ENCODE measurements around the gene PLXNA4.

Gene PLXNA4

GRCh38 chr7:132115028-132115427, 461.2 kb downstream of the PLXNA4 start:
- Histone ChIP-seq H3K4me1 (ENCODE audit: control insufficient read depth, insufficient read depth, low read length) (peaks cover 5% of the 10 kb centered on the region), H3K27ac (ENCODE audit: extremely low read depth, low read depth, low read length) (no peak overlapping the region), H3K4me3 (ENCODE audit: low read depth, low read length) (no peak overlapping the region), H3K36me3 (ENCODE audit: control insufficient read depth in 2 of 2, insufficient read depth in 1 of 2, low read length in 2 of 2) (no peaks in the 10 kb centered on the region), H3K9me3 (ENCODE audit: control insufficient read depth, insufficient read depth, low read depth, low read length) (no peaks in the 10 kb centered on the region)
- ChIA-PET CTCF (interaction anchor here (0.6 kb wide), 1 partner anchor 153 kb away, joined by 4 read pairs; no protein-coding TSS in a partner anchor), POLR2A (no interaction called here)
- TF ChIP-seq ZNF626 (tag by site-specific recombination; IDR thresholded peaks at IDR 0.05) (no peak), AEBP2 (tag by site-specific recombination; IDR thresholded peaks at IDR 0.05; ENCODE audit: borderline replicate concordance) (no peak), GLIS1 (tag by site-specific recombination; IDR thresholded peaks at IDR 0.05) (no peak), MEIS1 (CRISPR knock-in tag; IDR thresholded peaks at IDR 0.05; ENCODE audit: borderline replicate concordance) (no peak), MYNN (tag by site-specific recombination; IDR thresholded peaks at IDR 0.05; ENCODE audit: borderline replicate concordance) (no peak), INSM2 (tag by site-specific recombination; IDR thresholded peaks at IDR 0.05) (no peak), HOXC10 (CRISPR knock-in tag; IDR thresholded peaks at IDR 0.05) (no peak), ZNF837 (tag by site-specific recombination; IDR thresholded peaks at IDR 0.05) (no peak), ZBTB8A (tag by site-specific recombination; IDR thresholded peaks at IDR 0.05) (no peak), ZXDB (tag by site-specific recombination; IDR thresholded peaks at IDR 0.05) (no peak), ZNF521 (tag by site-specific recombination; IDR thresholded peaks at IDR 0.05) (no peak), ZEB2 (tag by site-specific recombination; IDR thresholded peaks at IDR 0.05) (no peak), ZNF169 (tag by site-specific recombination; IDR thresholded peaks at IDR 0.05) (no peak), ZNF791 (tag by site-specific recombination; IDR thresholded peaks at IDR 0.05) (no peak), ZNF473 (tag by site-specific recombination; IDR thresholded peaks at IDR 0.05) (no peak), SP7 (tag by site-specific recombination; IDR thresholded peaks at IDR 0.05) (no peak), ZNF639 (tag by site-specific recombination; IDR thresholded peaks at IDR 0.05) (no peak)
- TF ChIP-seq, protein P1, sequence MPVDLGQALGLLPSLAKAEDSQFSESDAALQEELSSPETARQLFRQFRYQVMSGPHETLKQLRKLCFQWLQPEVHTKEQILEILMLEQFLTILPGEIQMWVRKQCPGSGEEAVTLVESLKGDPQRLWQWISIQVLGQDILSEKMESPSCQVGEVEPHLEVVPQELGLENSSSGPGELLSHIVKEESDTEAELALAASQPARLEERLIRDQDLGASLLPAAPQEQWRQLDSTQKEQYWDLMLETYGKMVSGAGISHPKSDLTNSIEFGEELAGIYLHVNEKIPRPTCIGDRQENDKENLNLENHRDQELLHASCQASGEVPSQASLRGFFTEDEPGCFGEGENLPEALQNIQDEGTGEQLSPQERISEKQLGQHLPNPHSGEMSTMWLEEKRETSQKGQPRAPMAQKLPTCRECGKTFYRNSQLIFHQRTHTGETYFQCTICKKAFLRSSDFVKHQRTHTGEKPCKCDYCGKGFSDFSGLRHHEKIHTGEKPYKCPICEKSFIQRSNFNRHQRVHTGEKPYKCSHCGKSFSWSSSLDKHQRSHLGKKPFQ (tag by site-specific recombination; IDR thresholded peaks at IDR 0.05): no peak
- TF ChIP-seq, protein P2, sequence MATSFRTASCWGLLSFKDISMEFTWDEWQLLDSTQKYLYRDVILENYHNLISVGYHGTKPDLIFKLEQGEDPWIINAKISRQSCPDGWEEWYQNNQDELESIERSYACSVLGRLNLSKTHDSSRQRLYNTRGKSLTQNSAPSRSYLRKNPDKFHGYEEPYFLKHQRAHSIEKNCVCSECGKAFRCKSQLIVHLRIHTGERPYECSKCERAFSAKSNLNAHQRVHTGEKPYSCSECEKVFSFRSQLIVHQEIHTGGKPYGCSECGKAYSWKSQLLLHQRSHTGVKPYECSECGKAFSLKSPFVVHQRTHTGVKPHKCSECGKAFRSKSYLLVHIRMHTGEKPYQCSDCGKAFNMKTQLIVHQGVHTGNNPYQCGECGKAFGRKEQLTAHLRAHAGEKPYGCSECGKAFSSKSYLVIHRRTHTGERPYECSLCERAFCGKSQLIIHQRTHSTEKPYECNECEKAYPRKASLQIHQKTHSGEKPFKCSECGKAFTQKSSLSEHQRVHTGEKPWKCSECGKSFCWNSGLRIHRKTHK (tag by site-specific recombination; IDR thresholded peaks at IDR 0.05): no peak

- POLR2A ChIA-PET: no interaction called here
- H3K27ac ChIP-seq (ENCODE audit: extremely low read depth, low read depth, low read length): peak overlapping the region; percentile 16; the same call in 1 of the 2 replicates
- H3K9me3 ChIP-seq (ENCODE audit: control insufficient read depth, insufficient read depth, low read depth, low read length): no peaks in the 10 kb centered on the region
- CTCF ChIA-PET: interaction anchor here (0.6 to 1.1 kb wide), 3 partner anchors 67 to 443 kb away, joined by 3 to 5 read pairs (median 4); no protein-coding TSS in a partner anchor
- no peak overlapping the region for H3K4me3 ChIP-seq (ENCODE audit: low read depth, low read length)
- no peaks in the 10 kb centered on the region for H3K36me3 ChIP-seq (ENCODE audit: control insufficient read depth in 2 of 2, insufficient read depth in 1 of 2, low read length in 2 of 2)
- H3K4me1 ChIP-seq (ENCODE audit: control insufficient read depth, insufficient read depth, low read length): peaks cover 5% of the 10 kb centered on the region
- TF ChIP-seq ZNF639 (tag by site-specific recombination; IDR thresholded peaks at IDR 0.05) (no peak), ZNF121 (tag by site-specific recombination; IDR thresholded peaks at IDR 0.05) (no peak), SCRT1 (tag by site-specific recombination; IDR thresholded peaks at IDR 0.05; ENCODE audit: borderline replicate concordance) (no peak), ZNF350 (tag by site-specific recombination; IDR thresholded peaks at IDR 0.05) (no peak), ZNF184 (tag by site-specific recombination; IDR thresholded peaks at IDR 0.05) (no peak), KLF1 (tag by site-specific recombination; IDR thresholded peaks at IDR 0.05) (no peak), ZNF654 (tag by site-specific recombination; IDR thresholded peaks at IDR 0.05; ENCODE audit: low read depth) (no peak), ZNF521 (tag by site-specific recombination; IDR thresholded peaks at IDR 0.05) (no peak), ZNF600 (tag by site-specific recombination; IDR thresholded peaks at IDR 0.05) (no peak)
- TF ChIP-seq, protein P3, sequence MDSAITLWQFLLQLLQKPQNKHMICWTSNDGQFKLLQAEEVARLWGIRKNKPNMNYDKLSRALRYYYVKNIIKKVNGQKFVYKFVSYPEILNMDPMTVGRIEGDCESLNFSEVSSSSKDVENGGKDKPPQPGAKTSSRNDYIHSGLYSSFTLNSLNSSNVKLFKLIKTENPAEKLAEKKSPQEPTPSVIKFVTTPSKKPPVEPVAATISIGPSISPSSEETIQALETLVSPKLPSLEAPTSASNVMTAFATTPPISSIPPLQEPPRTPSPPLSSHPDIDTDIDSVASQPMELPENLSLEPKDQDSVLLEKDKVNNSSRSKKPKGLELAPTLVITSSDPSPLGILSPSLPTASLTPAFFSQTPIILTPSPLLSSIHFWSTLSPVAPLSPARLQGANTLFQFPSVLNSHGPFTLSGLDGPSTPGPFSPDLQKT (IDR thresholded peaks at IDR 0.05; ENCODE audit: borderline replicate concordance, low read depth, low read length): no peak
Observed at GRCh38 chr7:132114411-132114810, 461.9 kb downstream of the PLXNA4 start.

Data from HEK293 (cell line).